MCF 10A (cell line): Measurements from ENCODE around the gene DUOXA1. TPM values are rescaled to one million over a fixed set of nuclear protein-coding genes. Genes with fewer than 3 reads are reported as not detected.

Experiments
- BruUV-seq: library from RNA; stranded (reverse); fragments of 400-500 nt; replicated peaks from 2 replicates; lab custom pipeline; 2021; lab: Mats Ljungman, UMichigan
- CTCF ChIA-PET: fragments of 300-600 bp; sonication (Branson Sonifier 250); formaldehyde crosslinking; extraction: SDS; loops from one replicate; lab custom pipeline; 2021; ENCODE audit warnings: antibody characterized with exemption, inconsistent platforms; lab: Yijun Ruan, JAX
- POLR2A ChIA-PET: fragments of 300-600, 350-650 bp; sonication (Branson Sonifier 250); formaldehyde crosslinking; extraction: SDS; loops from one replicate; lab custom pipeline; 2020; ENCODE audit warnings: antibody characterized with exemption, inconsistent platforms; lab: Yijun Ruan, JAX
- DNase-seq: peaks from one replicate; pipeline ENCODE4 v3.0.0-alpha.2; 2018; ENCODE audit not compliant: unreplicated experiment
- H3K27ac Mint-ChIP-seq: one replicate; pipeline ENCODE4 v1.8.0; 2022; ENCODE audit warnings: mild to moderate bottlenecking, low read depth, mixed read lengths; ENCODE audit not compliant: unreplicated experiment
- H3K27me3 Mint-ChIP-seq: one replicate; pipeline ENCODE4 v1.8.0; 2022; ENCODE audit warnings: mixed read lengths; ENCODE audit not compliant: insufficient read depth, unreplicated experiment
- H3K36me3 Mint-ChIP-seq: one replicate; pipeline ENCODE4 v1.8.0; 2022; ENCODE audit warnings: mild to moderate bottlenecking, moderate library complexity, mixed read lengths; ENCODE audit not compliant: insufficient read depth, unreplicated experiment
- H3K4me1 Mint-ChIP-seq: one replicate; pipeline ENCODE4 v1.8.0; 2022; ENCODE audit warnings: mixed read lengths; ENCODE audit not compliant: insufficient read depth, unreplicated experiment
- H3K4me3 Mint-ChIP-seq: one replicate; pipeline ENCODE4 v1.8.0; 2022; ENCODE audit warnings: mild to moderate bottlenecking, moderate library complexity, mixed read lengths; ENCODE audit not compliant: unreplicated experiment
- H3K9me3 Mint-ChIP-seq: one replicate; pipeline ENCODE4 v1.8.0; 2022; ENCODE audit warnings: mixed read lengths; ENCODE audit not compliant: unreplicated experiment
- intact Hi-C: fragments of 100-400 bp; cut with micrococcal nuclease; formaldehyde crosslinking; loops from 2 replicates; pipeline ENCODE4 v1.14.1; 2022
- total RNA-seq: library from RNA; stranded (reverse); gene quantifications from 2 replicates; pipeline ENCODE4 v1.2.3, GENCODE V29; 2022
- TF ChIP-seq, protein P1 (sequence below): fragments of 200-600 bp; IDR thresholded peaks from one replicate; pipeline ENCODE4 v1.8.0; 2022; ENCODE audit warnings: antibody characterized with exemption, mild to moderate bottlenecking; ENCODE audit not compliant: unreplicated experiment

DUOXA1 gene
- total RNA-seq, 1 experiment from 2014 or later: 1.3 TPM

DNA sequence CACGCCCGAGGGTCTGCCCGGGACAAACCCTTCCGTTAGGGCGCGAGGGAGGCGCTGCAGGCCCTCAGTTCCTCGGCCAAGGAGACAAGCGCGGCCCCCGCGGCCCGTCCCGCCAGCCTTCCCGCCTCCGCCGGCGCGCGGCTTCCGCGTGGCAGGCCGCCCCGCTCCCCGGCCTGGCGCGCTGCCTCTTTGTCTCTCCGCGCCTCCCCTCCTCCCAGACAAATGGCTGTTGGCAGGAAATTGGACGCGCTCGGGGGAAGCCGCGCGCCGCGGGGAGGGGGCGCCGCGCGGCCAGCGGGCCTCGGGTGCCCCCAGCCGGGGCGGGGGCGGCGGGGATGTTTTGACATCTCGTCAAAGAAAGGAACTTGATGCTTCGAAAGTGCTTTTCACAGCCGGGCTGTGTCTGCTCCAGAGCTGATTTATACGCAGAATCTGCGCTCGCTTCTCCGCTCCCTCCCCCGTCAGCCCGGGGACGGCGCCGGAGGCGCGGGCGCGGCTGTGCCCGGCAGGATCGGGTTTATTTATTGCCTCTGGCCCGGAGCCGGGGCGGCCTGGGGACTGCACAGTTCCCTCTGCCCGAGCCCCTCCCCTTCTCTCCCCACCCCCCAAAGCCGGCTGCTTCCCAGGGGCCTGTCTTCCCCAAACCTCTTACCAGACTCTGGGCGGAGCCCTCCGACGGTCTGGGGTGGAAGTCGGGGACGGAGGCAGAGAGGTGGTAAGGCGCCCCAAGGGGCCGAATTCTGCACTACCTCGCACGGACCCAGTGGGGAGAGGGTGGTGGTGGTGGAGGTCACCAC, 37.4 kb upstream of the DUOXA1 start:
- no peaks in the 10 kb centered on the region for H3K9me3 Mint-ChIP-seq
- no TSS peak for BruUV-seq
- POLR2A ChIA-PET: interaction anchor here (0.6 to 6.7 kb wide), 8 partner anchors 9 to 235 kb away, joined by 3 to 113 read pairs (median 4); partner anchors contain the start of gene SORD
- H3K27ac Mint-ChIP-seq: peak overlapping the region; percentile 63
- TF ChIP-seq, protein P1, sequence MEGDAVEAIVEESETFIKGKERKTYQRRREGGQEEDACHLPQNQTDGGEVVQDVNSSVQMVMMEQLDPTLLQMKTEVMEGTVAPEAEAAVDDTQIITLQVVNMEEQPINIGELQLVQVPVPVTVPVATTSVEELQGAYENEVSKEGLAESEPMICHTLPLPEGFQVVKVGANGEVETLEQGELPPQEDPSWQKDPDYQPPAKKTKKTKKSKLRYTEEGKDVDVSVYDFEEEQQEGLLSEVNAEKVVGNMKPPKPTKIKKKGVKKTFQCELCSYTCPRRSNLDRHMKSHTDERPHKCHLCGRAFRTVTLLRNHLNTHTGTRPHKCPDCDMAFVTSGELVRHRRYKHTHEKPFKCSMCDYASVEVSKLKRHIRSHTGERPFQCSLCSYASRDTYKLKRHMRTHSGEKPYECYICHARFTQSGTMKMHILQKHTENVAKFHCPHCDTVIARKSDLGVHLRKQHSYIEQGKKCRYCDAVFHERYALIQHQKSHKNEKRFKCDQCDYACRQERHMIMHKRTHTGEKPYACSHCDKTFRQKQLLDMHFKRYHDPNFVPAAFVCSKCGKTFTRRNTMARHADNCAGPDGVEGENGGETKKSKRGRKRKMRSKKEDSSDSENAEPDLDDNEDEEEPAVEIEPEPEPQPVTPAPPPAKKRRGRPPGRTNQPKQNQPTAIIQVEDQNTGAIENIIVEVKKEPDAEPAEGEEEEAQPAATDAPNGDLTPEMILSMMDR: peak; percentile 70
- H3K4me3 Mint-ChIP-seq: peak overlapping the region; percentile 71
- DNase-seq: peak; percentile 88
- peaks cover 19% of the 10 kb centered on the region for H3K4me1 Mint-ChIP-seq
- CTCF ChIA-PET: interaction anchor here (0.5 to 3.5 kb wide), 20 partner anchors 9 to 233 kb away, joined by 3 to 36 read pairs (median 6); no protein-coding TSS in a partner anchor
- peaks cover 8% of the 10 kb centered on the region for H3K36me3 Mint-ChIP-seq
- no peaks in the 10 kb centered on the region for H3K27me3 Mint-ChIP-seq
- intact Hi-C loops: loop anchor here (1.0 kb wide), 2 partner anchors 31 to 41 kb away; no protein-coding TSS in a partner anchor

DNA sequence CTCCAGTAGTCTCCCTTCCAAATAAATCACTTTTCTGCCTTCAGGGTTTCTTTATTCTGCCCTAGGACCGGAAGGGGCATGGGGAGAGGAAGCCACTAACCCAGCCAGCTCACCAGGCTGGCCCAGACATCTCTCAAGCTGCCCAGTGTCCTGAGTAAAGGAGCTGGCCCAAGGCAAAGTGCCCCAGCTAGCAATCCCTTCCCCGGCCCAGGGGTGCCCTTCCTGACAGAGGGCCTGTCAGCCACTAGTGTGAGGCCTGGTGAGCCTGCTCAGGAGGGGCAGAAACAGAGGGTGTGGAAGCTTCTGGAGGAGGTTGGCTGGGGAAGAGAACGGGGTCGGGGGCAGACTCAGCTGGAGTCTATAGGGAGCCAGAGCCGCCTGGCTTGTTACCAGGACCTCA, 35.9 kb upstream of the DUOXA1 start:
- DNase-seq: no peak
- H3K4me3 Mint-ChIP-seq: peak overlapping the region; percentile 71
- H3K4me1 Mint-ChIP-seq: peaks cover 23% of the 10 kb centered on the region
- peak overlapping the region; percentile 63 for H3K27ac Mint-ChIP-seq
- no peaks in the 10 kb centered on the region for H3K27me3 Mint-ChIP-seq
- ChIA-PET CTCF (interaction anchor here (0.5 to 10.8 kb wide), 9 partner anchors 13 to 470 kb away, joined by 3 to 94 read pairs (median 5); no protein-coding TSS in a partner anchor), POLR2A (interaction anchor here (6.7 kb wide), 1 partner anchor 34 kb away, joined by 113 read pairs; no protein-coding TSS in a partner anchor)
- BruUV-seq: no TSS peak
- H3K9me3 Mint-ChIP-seq: no peaks in the 10 kb centered on the region
- intact Hi-C loops: no loop called here
- TF ChIP-seq, protein P1: no peak
- peaks cover 8% of the 10 kb centered on the region for H3K36me3 Mint-ChIP-seq

GRCh38 chr15:45164914-45165313, 35.2 kb upstream of the DUOXA1 start:
- Mint-ChIP-seq H3K27me3 (no peaks in the 10 kb centered on the region), H3K27ac (peak overlapping the region; percentile 46), H3K4me3 (peak overlapping the region; percentile 71), H3K4me1 (peaks cover 23% of the 10 kb centered on the region), H3K9me3 (no peaks in the 10 kb centered on the region), H3K36me3 (peaks cover 12% of the 10 kb centered on the region)
- CTCF ChIA-PET: interaction anchor here (0.7 to 10.8 kb wide), 14 partner anchors 14 to 292 kb away, joined by 3 to 94 read pairs (median 6); no protein-coding TSS in a partner anchor
- DNase-seq: no peak
- TF ChIP-seq, protein P1: no peak
- TSS peak; percentile 23 for BruUV-seq
- POLR2A ChIA-PET: interaction anchor here (2.8 to 6.7 kb wide), 2 partner anchors 35 to 237 kb away, joined by 15 to 113 read pairs; a partner anchor contains a TSS
- intact Hi-C loops: no loop called here

DNA sequence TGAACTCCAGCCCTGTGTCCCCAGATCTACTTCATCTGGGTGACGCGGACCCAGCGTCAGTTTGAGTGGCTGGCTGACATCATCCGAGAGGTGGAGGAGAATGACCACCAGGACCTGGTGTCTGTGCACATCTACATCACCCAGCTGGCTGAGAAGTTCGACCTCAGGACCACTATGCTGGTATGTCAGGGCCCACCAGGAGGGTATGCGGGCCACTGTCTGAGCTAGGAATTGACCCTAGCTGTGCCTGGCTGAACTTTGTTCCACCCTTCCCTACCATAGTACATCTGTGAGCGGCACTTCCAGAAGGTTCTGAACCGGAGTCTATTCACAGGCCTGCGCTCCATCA, 33.8 kb upstream of the DUOXA1 start:
- DNase-seq: no peak
- CTCF ChIA-PET: interaction anchor here (0.5 to 10.8 kb wide), 42 partner anchors 10 to 1142 kb away, joined by 3 to 94 read pairs (median 4); a partner anchor contains a TSS
- TF ChIP-seq, protein P1: no peak
- Mint-ChIP-seq H3K27ac (peak overlapping the region; percentile 96), H3K4me1 (peaks cover 30% of the 10 kb centered on the region), H3K36me3 (peaks cover 14% of the 10 kb centered on the region), H3K9me3 (no peaks in the 10 kb centered on the region), H3K4me3 (no peak overlapping the region), H3K27me3 (no peaks in the 10 kb centered on the region)
- BruUV-seq: no TSS peak
- intact Hi-C loops: loop anchor here (1.0 kb wide), 2 partner anchors 37 to 236 kb away; no protein-coding TSS in a partner anchor
- POLR2A ChIA-PET: interaction anchor here (0.7 to 6.7 kb wide), 13 partner anchors 13 to 424 kb away, joined by 3 to 113 read pairs (median 5); partner anchors contain the start of gene BLOC1S6
